HG02642 (cell line): Measurements from ENCODE around the gene CRYAA.
"Not testable (repeated sequence)": the region's sequence is repeated elsewhere in the genome, so short reads cannot be mapped to it uniquely, and the experiment has no call there.

Experiments used
- ATAC-seq: cut with Tn5 transposase; IDR thresholded peaks from one replicate; pipeline ENCODE4 v1.9.1; 2021; ENCODE audit warnings: mild to moderate bottlenecking; ENCODE audit not compliant: unreplicated experiment, poor library complexity

The CRYAA gene

DNA sequence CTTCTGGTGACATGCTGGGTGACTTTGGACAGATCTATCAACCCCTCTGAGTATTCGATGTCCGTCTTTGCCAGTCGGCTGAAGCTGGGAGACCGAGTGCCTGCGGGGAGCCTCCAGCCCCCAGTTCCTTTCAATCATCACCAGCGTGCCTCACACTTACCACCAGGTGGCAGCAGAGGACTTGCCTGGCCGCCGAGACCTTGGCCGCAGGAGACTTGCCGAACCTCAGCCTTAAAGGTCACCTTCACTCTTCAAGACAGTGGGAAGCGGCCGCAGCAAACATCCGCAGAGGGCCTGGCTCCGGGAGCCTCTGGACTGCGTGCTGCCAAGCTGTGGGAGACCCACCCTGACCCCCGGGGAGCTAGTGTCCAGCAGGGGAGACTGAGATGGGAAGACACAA, 7.8 kb downstream of the CRYAA start:
- ATAC-seq = peak; percentile 58

DNA sequence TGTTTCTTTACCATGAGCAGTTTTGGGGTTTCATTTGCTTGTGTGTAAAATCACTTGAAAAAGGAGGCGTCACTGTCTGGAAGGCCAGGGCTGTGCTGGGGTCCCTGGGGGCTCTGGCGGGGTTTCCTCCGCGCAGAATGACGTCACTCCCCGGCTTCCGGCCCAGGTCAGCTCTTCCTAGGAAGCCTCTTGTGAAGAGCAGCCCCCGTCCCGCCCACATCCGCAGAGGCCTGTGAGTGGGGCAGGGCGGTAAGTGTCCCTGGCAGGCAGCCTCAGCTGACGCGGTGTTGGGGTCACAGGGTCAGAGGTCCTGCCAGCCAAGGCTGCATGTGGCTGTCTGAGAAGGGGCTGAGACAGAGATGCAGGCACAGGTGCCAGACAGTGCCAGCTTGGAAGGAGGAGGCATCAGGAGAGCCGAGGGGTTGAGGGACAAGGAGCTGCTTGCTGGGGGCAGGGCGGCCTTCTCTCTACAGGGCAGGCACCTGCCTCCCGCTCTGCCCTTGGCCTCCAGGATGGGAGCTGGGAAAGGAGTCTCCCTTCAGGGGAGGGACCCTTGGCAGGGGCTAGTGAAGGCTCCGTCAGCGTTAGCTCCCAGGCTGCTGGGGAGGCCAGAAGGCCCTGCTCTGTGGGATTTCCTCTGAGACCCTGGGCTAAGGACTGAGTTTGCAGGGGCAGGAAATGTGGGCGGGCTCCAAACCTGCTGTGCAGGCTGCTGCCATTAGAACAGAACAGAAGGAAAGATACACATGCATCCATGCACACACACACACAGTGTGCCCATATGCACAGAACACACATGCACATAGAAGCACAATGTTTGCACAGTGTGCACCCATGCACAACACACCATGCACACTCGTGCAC, 8.5 kb downstream of the CRYAA start:
- peak; percentile 56 for ATAC-seq

DNA sequence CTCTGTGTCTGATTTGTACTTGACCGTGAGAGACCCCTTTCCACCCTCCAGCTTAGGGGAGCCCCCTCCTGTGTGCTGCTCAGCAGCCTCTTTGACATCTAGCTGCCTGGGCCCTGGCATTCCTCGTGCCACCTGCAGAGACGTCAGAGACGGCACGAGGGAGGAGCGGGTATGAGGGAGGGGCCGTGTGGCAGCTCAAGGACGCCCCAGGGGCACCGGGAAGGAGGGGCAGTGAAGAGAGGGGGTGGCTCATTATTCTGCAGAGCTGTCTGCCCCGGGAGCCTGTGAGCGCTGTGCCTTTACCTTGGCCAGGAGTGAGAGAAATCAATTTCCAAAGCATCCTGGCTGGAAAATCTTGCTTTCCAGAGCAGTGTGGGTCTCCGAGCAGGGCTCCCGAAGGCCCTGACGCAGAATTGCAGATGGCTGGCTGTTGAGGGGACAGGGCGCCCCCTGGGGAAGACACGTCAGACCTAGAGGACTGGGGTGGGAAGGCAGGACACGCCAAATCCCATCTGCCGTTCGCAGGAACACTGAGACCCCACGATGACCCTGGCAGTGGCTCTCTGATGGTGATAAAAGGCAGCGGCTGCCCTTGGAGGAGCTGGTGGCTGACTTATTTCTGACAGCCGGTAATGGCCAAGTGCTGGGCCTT, 9.5 kb downstream of the CRYAA start:
- ATAC-seq = not testable (repeated sequence)

GRCh38 chr21:43181033-43181432, 12.2 kb downstream of the CRYAA start:
- not testable (repeated sequence) for ATAC-seq

DNA sequence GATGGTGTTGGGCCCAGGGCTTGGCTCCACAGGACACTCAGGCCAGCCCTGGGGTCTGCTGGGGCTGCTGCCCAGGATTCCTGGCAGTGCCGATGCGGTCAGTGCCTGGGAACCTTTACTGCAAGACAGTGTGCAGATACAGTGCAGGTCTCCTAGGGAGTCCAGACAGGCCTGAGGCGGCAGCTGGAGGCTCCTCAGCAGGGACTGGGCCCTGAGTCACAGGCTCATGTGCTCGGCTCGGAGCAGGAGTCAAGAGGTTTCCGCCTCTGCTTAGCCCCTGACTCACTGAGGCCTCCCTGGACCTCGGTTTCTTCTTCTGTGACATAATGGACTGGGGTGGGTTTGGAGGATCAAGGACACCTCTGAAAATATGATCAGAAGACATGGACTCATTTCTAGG, 18.5 kb downstream of the CRYAA start:
- ATAC-seq = not testable (repeated sequence)

- ATAC-seq = no peak
Measured at GRCh38 chr21:43187715-43188114, 18.9 kb downstream of the CRYAA start.

GRCh38 chr21:43188181-43188580, 19.4 kb downstream of the CRYAA start:
- no peak for ATAC-seq

- ATAC-seq = no peak
Measured at GRCh38 chr21:43188592-43189210, 19.9 kb downstream of the CRYAA start.

GRCh38 chr21:43189936-43190335, 21.1 kb downstream of the CRYAA start:
- no peak for ATAC-seq

DNA sequence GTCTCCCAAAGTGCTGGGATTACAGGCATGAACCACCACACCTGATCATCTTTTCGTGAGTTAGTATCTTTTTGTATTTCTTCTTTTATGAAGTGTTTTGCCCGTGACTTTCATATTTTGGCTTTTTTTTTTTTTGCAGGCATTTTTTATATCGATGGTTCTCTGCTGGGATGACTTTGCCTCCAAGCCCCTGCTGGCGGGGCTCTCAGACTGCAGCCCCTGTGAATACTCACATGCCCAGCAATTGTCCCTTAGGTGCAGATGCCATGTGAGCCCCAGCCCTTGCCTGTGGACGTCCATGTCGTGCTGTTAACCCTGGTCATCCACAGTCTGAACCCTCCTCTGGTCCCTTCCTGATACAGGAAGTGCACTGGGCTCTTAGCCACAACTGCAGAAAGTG, 21.7 kb downstream of the CRYAA start:
- ATAC-seq = no peak

- no peak for ATAC-seq
Measured at GRCh38 chr21:43190951-43191350, 22.1 kb downstream of the CRYAA start.

- no peak for ATAC-seq
Measured at GRCh38 chr21:43191521-43191920, 22.7 kb downstream of the CRYAA start.

DNA sequence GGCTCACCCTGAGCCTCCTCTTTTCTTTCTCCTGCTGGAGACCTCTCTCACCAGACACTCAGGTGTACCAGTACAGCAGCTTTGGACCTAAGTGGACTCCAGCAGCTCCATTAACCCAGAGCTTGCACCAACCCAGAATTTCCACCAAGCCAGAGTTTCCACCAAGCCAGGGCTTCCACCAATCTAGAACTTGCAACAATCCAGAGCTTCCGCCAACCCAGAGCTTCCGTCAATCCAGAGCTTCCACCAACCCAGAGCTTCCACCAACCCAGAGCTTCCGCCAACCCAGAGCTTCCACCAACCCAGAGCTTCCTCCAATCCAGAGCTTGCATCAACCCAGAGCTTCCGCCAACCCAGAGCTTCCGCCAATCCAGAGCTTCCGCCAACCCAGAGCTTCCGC, 23.2 kb downstream of the CRYAA start:
- ATAC-seq = no peak

DNA sequence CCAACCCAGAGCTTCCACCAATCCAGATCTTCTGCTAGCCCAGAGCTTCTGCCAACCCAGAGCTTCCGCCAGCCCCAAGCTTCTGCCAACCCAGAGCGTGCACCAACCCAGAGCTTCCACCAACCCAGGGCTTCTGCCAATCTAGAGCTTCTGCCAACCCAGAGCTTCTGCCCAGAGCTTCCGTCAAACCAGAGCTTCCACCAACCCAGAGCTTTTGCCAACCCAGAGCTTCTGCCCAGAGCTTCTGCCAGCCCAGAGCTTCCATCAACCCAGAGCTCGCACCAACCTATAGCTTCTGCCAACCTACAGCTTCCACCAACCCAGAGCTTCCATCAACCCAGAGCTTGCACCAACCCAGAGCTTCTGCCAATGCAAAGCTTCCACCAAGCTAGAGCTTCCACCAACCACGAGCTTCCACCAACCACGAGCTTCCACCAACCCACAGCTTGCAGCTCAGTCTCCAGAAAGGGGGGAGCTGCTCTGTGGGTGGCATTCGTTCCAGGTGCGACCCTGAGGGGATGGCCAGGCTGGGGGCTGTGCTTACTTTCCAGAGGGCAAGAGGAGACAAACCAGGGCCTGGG, 23.8 kb downstream of the CRYAA start:
- ATAC-seq = no peak

GRCh38 chr21:43193088-43193650, 24.4 kb downstream of the CRYAA start:
- ATAC-seq = no peak

GRCh38 chr21:43193651-43194302, 25.0 kb downstream of the CRYAA start:
- no peak for ATAC-seq

DNA sequence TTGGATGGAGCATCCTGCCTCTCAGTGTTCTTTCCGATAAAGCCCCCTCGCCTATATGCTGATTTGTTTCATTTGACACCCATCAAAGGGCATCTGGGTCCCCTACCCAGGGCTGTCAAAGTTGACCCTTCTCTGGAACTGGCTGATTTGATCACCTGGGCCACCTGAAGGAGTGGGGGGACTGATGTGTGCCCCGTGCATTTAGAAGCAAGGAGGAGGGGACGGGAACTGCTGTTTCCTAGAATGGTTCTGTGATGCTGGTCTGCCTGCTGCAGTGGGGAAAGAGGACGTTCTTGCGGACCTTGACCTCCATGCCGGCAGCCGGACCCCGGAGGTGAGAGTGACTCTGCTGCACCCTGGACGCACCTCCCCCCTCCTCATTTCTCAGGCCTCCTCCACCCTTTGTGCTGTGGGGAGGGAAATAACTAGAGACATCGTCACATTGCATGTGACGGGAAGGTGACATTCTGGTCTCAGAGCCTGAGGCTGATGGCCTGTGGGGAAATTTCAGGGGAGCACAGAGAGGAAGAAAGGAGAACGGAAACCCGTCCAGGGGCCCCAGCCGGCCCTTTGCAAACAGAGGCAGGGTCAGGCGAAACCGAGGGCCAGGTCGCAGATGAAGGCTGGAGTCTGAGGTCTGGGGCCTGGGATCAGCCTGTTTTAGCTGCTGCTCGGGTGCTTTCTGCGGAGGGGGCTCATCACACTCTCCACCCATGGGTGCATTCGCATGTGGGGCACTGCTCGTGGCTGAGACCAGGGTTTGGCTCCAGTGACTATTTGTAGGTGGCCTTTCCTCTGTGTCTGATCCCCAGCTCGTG, 25.7 kb downstream of the CRYAA start:
- ATAC-seq = no peak

- ATAC-seq = no peak
Measured at GRCh38 chr21:43195121-43196021, 26.6 kb downstream of the CRYAA start.
